HEK293 (cell line): Measurements from ENCODE around the gene PCBP3.
A peak's percentile ranks its signal among the peaks of the same experiment; 100 is the strongest.
"Not testable (repeated sequence)": the region's sequence is repeated elsewhere in the genome, so short reads cannot be mapped to it uniquely, and the experiment has no call there.

Source experiments
- CTCF ChIA-PET: fragments of 350-600 bp; formaldehyde crosslinking; extraction: SDS; loops from one replicate; lab custom pipeline; 2021; ENCODE audit warnings: antibody characterized with exemption; lab: Yijun Ruan, JAX
- POLR2A ChIA-PET: fragments of 300-600 bp; formaldehyde crosslinking; extraction: SDS; loops from one replicate; lab custom pipeline; 2020; ENCODE audit warnings: antibody characterized with exemption, inconsistent platforms; lab: Yijun Ruan, JAX
- H3K27ac ChIP-seq: fragments of 200-500 bp; sonication (Bioruptor generic); 2 replicates; pipeline ENCODE4 v1.5.1; 2014; ENCODE audit warnings: low read depth, low read length, control low read depth, inconsistent platforms; ENCODE audit errors: extremely low read depth
- H3K36me3 ChIP-seq, 2 experiments: fragments of 200-500 bp in 1 of 2; sonication (Bioruptor generic) in 1 of 2; 1 replicate in 1 of 2; 2 replicates in 1 of 2; pipeline ENCODE4 v1.5.1; 2014 to 2017; ENCODE audit warnings: inconsistent platforms in 2 of 2, low read length in 2 of 2; ENCODE audit not compliant: control insufficient read depth in 2 of 2, insufficient read depth in 1 of 2
- H3K4me1 ChIP-seq: fragments of 200-500 bp; sonication (Bioruptor generic); 2 replicates; pipeline ENCODE4 v1.5.1; 2014; ENCODE audit warnings: mild to moderate bottlenecking, low read length, inconsistent platforms; ENCODE audit not compliant: control insufficient read depth, insufficient read depth
- H3K4me3 ChIP-seq: 2 replicates; pipeline ENCODE4 v1.5.1; 2011; ENCODE audit warnings: low read depth, mild to moderate bottlenecking, control low read depth, low read length, moderate library complexity
- H3K9me3 ChIP-seq: fragments of 200-500 bp; sonication (Bioruptor generic); 2 replicates; pipeline ENCODE4 v1.5.1; 2014; ENCODE audit warnings: low read depth, low read length, inconsistent platforms; ENCODE audit not compliant: control insufficient read depth, insufficient read depth
- GLIS2 ChIP-seq: fragments of 450-650 bp; formaldehyde crosslinking; IDR thresholded peaks from 2 replicates; pipeline ENCODE4 v1.5.1; 2016; ENCODE audit warnings: missing biosample characterization, missing genetic modification characterization
- HIC1 ChIP-seq: fragments of 450-650 bp; formaldehyde crosslinking; IDR thresholded peaks from 2 replicates; pipeline ENCODE4 v1.5.1; 2016; ENCODE audit warnings: missing biosample characterization, missing genetic modification characterization
- HOXD13 ChIP-seq: sonication (generic); formaldehyde crosslinking; IDR thresholded peaks from 2 replicates; pipeline ENCODE4 v1.8.0; 2022; ENCODE audit warnings: missing genetic modification reagents, borderline replicate concordance
- KLF16 ChIP-seq: fragments of 450-650 bp; formaldehyde crosslinking; IDR thresholded peaks from 2 replicates; pipeline ENCODE4 v1.5.1; 2017; ENCODE audit warnings: missing biosample characterization, missing genetic modification characterization
- KLF17 ChIP-seq: fragments of 450-650 bp; formaldehyde crosslinking; IDR thresholded peaks from 2 replicates; pipeline ENCODE4 v1.5.1; 2016; ENCODE audit warnings: missing biosample characterization, missing genetic modification characterization
- KLF7 ChIP-seq: fragments of 450-650 bp; formaldehyde crosslinking; IDR thresholded peaks from 2 replicates; pipeline ENCODE4 v1.5.1; 2016; ENCODE audit warnings: missing biosample characterization, missing genetic modification characterization, borderline replicate concordance
- MEIS1 ChIP-seq: sonication (generic); formaldehyde crosslinking; IDR thresholded peaks from 2 replicates; pipeline ENCODE4 v1.8.1; 2022; ENCODE audit warnings: missing genetic modification reagents, mild to moderate bottlenecking, borderline replicate concordance
- OVOL3 ChIP-seq: fragments of 450-650 bp; formaldehyde crosslinking; IDR thresholded peaks from 2 replicates; pipeline ENCODE4 v1.5.1; 2016; ENCODE audit warnings: missing biosample characterization, missing genetic modification characterization
- PRDM6 ChIP-seq: fragments of 450-650 bp; formaldehyde crosslinking; IDR thresholded peaks from 2 replicates; pipeline ENCODE4 v1.5.1; 2017; ENCODE audit warnings: missing biosample characterization, missing genetic modification characterization
- REPIN1 ChIP-seq: fragments of 450-650 bp; formaldehyde crosslinking; IDR thresholded peaks from 2 replicates; pipeline ENCODE4 v1.5.1; 2017; ENCODE audit warnings: missing biosample characterization, missing genetic modification characterization, low read depth
- SCRT1 ChIP-seq: fragments of 450-650 bp; formaldehyde crosslinking; IDR thresholded peaks from 2 replicates; pipeline ENCODE4 v1.5.1; 2016; ENCODE audit warnings: missing biosample characterization, missing genetic modification characterization, borderline replicate concordance
- ZFHX2 ChIP-seq: fragments of 450-650 bp; formaldehyde crosslinking; conservative IDR thresholded peaks from 2 replicates; pipeline ENCODE4 v1.5.1; 2016; ENCODE audit warnings: missing biosample characterization, missing genetic modification characterization
- ZNF146 ChIP-seq: fragments of 450-650 bp; formaldehyde crosslinking; IDR thresholded peaks from 2 replicates; pipeline ENCODE4 v1.5.1; 2016; ENCODE audit warnings: missing biosample characterization, missing genetic modification characterization
- ZNF280D ChIP-seq: fragments of 450-650 bp; formaldehyde crosslinking; IDR thresholded peaks from 2 replicates; pipeline ENCODE4 v1.5.1; 2016; ENCODE audit warnings: missing biosample characterization, missing genetic modification characterization
- ZNF350 ChIP-seq: fragments of 450-650 bp; formaldehyde crosslinking; IDR thresholded peaks from 2 replicates; pipeline ENCODE4 v1.5.0; 2017; ENCODE audit warnings: missing biosample characterization, mild to moderate bottlenecking, missing genetic modification characterization
- ZNF48 ChIP-seq: fragments of 450-650 bp; formaldehyde crosslinking; IDR thresholded peaks from 2 replicates; pipeline ENCODE4 v1.5.1; 2016; ENCODE audit warnings: missing biosample characterization, missing genetic modification characterization
- ZNF548 ChIP-seq: fragments of 450-650 bp; formaldehyde crosslinking; IDR thresholded peaks from 2 replicates; pipeline ENCODE4 v1.5.1; 2016; ENCODE audit warnings: missing biosample characterization, missing genetic modification characterization
- ZNF776 ChIP-seq: fragments of 450-650 bp; formaldehyde crosslinking; IDR thresholded peaks from 2 replicates; pipeline ENCODE4 v1.5.0; 2017; ENCODE audit warnings: missing biosample characterization, missing genetic modification characterization, borderline replicate concordance
- ZNF777 ChIP-seq: fragments of 450-650 bp; formaldehyde crosslinking; IDR thresholded peaks from 2 replicates; pipeline ENCODE4 v1.5.1; 2017; ENCODE audit warnings: missing biosample characterization, missing genetic modification characterization, borderline replicate concordance
- ZSCAN16 ChIP-seq: fragments of 450-650 bp; formaldehyde crosslinking; IDR thresholded peaks from 2 replicates; pipeline ENCODE4 v1.5.1; 2016; ENCODE audit warnings: missing biosample characterization, missing genetic modification characterization

Gene PCBP3

GRCh38 chr21:45623436-45623835, 20.1 kb upstream of the PCBP3 start:
- CTCF ChIA-PET = interaction anchor here (0.6 kb wide), 1 partner anchor 31 kb away, joined by 4 read pairs; no protein-coding TSS in a partner anchor

GRCh38 chr21:45626127-45626526, 17.4 kb upstream of the PCBP3 start:
- H3K4me3 ChIP-seq, POLR2A ChIA-PET, H3K9me3 ChIP-seq, H3K4me1 ChIP-seq, H3K27ac ChIP-seq, H3K36me3 ChIP-seq: not testable (repeated sequence)
- peak; percentile 97 for TF ChIP-seq ZNF146 (tag by site-specific recombination)
- CTCF ChIA-PET = interaction anchor here (0.7 to 0.9 kb wide), 2 partner anchors 30 to 70 kb away, joined by 3 to 4 read pairs; no protein-coding TSS in a partner anchor

More at GRCh38 chr21:45623436-45623835, 20.1 kb upstream of the PCBP3 start:
- no peaks in the 10 kb centered on the region for H3K36me3 ChIP-seq
- H3K4me3 ChIP-seq = no peak overlapping the region
- H3K27ac ChIP-seq = no peak overlapping the region
- POLR2A ChIA-PET = no interaction called here
- peaks cover 4% of the 10 kb centered on the region; the same call in 1 of the 2 replicates for H3K4me1 ChIP-seq
- H3K9me3 ChIP-seq = no peaks in the 10 kb centered on the region
- no peak for TF ChIP-seq HIC1
- no peak for TF ChIP-seq KLF7 (tag by site-specific recombination)
- TF ChIP-seq ZNF548 (tag by site-specific recombination) = no peak

- Histone ChIP-seq H3K4me3 (no peak overlapping the region), H3K27ac (no peak overlapping the region), H3K36me3 (no peaks in the 10 kb centered on the region), H3K4me1 (no peaks in the 10 kb centered on the region), H3K9me3 (no peaks in the 10 kb centered on the region)
- ChIA-PET CTCF (no interaction called here), POLR2A (no interaction called here)
- TF ChIP-seq PRDM6 (tag by site-specific recombination) (no peak), ZNF776 (tag by site-specific recombination) (no peak), HOXD13 (no peak), REPIN1 (no peak), SCRT1 (tag by site-specific recombination) (no peak), KLF17 (no peak), ZNF350 (no peak), ZNF48 (tag by site-specific recombination) (no peak), ZNF777 (tag by site-specific recombination) (no peak), ZSCAN16 (tag by site-specific recombination) (no peak), ZNF280D (tag by site-specific recombination) (no peak), ZFHX2 (tag by site-specific recombination) (no peak), MEIS1 (CRISPR knock-in tag) (no peak), OVOL3 (tag by site-specific recombination) (no peak), GLIS2 (no peak), KLF16 (tag by site-specific recombination) (no peak)
Observed at GRCh38 chr21:45629046-45629981, 14.2 kb upstream of the PCBP3 start.
